ENCODE data around the gene INPP5A.

INPP5A gene

DNA sequence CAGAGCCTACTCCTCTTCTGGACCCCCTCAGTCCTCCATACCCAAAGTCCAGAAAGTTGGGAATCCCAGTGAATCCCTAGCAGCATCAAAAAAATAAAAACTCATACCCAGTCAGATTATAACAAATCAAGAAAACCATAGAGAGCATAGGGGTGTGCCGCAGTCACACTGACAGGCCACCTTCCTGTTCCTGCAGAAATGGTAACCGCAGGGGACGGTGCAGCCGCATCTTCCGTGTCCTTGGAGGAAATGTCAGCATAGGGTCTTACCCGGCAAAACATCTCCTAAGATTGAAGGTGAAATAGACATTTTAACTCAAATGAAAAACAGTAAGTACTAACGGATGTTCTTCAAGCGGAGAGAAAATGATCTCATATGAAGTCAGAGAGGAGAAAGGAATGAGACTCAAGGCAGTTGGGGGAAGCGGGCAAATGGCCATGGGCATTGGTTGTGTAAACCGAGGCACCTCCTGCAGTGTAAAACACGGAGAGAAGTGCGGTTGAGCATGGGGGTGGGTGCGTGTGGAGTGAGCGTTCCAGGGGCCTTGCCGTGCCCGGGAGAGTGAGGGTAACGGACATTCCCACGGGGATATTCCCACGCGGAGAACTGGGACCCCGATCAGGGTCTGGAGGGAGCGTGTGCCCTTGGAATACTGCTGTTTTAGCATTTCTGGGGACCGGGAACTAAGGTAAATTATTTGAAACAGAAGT is 137.6 kb downstream of the INPP5A start:
- no peak overlapping the region for H2BK5ac ChIP-seq (ENCODE audit: low read depth, low read length, poor library complexity)
- no CpG with 5 or more reads among the region's 23 CpGs for WGBS (ENCODE audit: extremely low coverage, insufficient coverage, insufficient read length)
- no peaks in the 10 kb centered on the region for H3K27me3 ChIP-seq (ENCODE audit: insufficient read depth, low read length)

GRCh38 chr10:132676193-132676891 is 138.8 kb downstream of the INPP5A start:
- no peak overlapping the region for H2BK120ac ChIP-seq (ENCODE audit: insufficient read depth, low read length, poor library complexity)
- H3K79me1 ChIP-seq (ENCODE audit: low read length): no peaks in the 10 kb centered on the region
- H3K27ac ChIP-seq (ENCODE audit: low read depth, low read length): no peak overlapping the region
- no peak overlapping the region for H3K9ac ChIP-seq (ENCODE audit: low read length)
- H3K36me3 ChIP-seq (ENCODE audit: control insufficient read depth in 1 of 2, insufficient read depth in 2 of 2, low read length in 2 of 2): no peaks in the 10 kb centered on the region
- peaks cover 17% of the 10 kb centered on the region for H3K9me3 ChIP-seq (ENCODE audit: insufficient read depth, low read depth, low read length)
- H3K14ac ChIP-seq (ENCODE audit: low read length): no peak overlapping the region
- H3K4ac ChIP-seq (ENCODE audit: low read depth, low read length): no peak overlapping the region
- H4K12ac ChIP-seq (ENCODE audit: low read depth, low read length): no peak overlapping the region
- DNase-seq: no peak
- H3K23ac ChIP-seq (ENCODE audit: low read length): no peak overlapping the region
- no peaks in the 10 kb centered on the region for H3K4me1 ChIP-seq (ENCODE audit: control insufficient read depth in 1 of 2, insufficient read depth in 2 of 2, low read length in 2 of 2)
- no peak overlapping the region for H4K91ac ChIP-seq (ENCODE audit: low read depth, low read length)
- H2AFZ ChIP-seq (ENCODE audit: insufficient read depth, low read length, poor library complexity): no peak overlapping the region
- H2AK5ac ChIP-seq (ENCODE audit: low read length): no peak overlapping the region
- H3K79me2 ChIP-seq (ENCODE audit: control insufficient read depth, insufficient read depth, low read length, poor library complexity): no peaks in the 10 kb centered on the region
- H3K18ac ChIP-seq (ENCODE audit: low read length): no peak overlapping the region
- no peak overlapping the region for H4K8ac ChIP-seq (ENCODE audit: low read depth, low read length)
- no peak overlapping the region for H3K4me3 ChIP-seq (ENCODE audit: low read depth, low read length)
- no peak overlapping the region for H2BK5ac ChIP-seq (ENCODE audit: low read depth, low read length, poor library complexity)
- no CpG with 5 or more reads among the region's 17 CpGs for WGBS (ENCODE audit: extremely low coverage, insufficient coverage, insufficient read length)
- H3K27me3 ChIP-seq (ENCODE audit: insufficient read depth, low read length): no peaks in the 10 kb centered on the region
- no peak overlapping the region for H3K4me2 ChIP-seq (ENCODE audit: low read length)
- H2BK12ac ChIP-seq (ENCODE audit: low read length): no peak overlapping the region

More for the DNA sequence above, 137.6 kb downstream of the INPP5A start:
- Histone ChIP-seq H3K27ac (ENCODE audit: low read depth, low read length) (no peak overlapping the region), H2BK12ac (ENCODE audit: low read length) (no peak overlapping the region), H3K4me3 (ENCODE audit: low read depth, low read length) (no peak overlapping the region), H3K36me3 (ENCODE audit: control insufficient read depth in 1 of 2, insufficient read depth in 2 of 2, low read length in 2 of 2) (no peaks in the 10 kb centered on the region), H4K8ac (ENCODE audit: low read depth, low read length) (no peak overlapping the region), H2AK5ac (ENCODE audit: low read length) (no peak overlapping the region), H3K18ac (ENCODE audit: low read length) (no peak overlapping the region), H3K9me3 (ENCODE audit: insufficient read depth, low read depth, low read length) (peaks cover 18% of the 10 kb centered on the region), H4K91ac (ENCODE audit: low read depth, low read length) (no peak overlapping the region), H3K4me1 (ENCODE audit: control insufficient read depth in 1 of 2, insufficient read depth in 2 of 2, low read length in 2 of 2) (no peaks in the 10 kb centered on the region), H3K79me2 (ENCODE audit: control insufficient read depth, insufficient read depth, low read length, poor library complexity) (no peaks in the 10 kb centered on the region), H3K14ac (ENCODE audit: low read length) (no peak overlapping the region), H3K23ac (ENCODE audit: low read length) (no peak overlapping the region), H3K79me1 (ENCODE audit: low read length) (no peaks in the 10 kb centered on the region), H3K4ac (ENCODE audit: low read depth, low read length) (no peak overlapping the region), H3K9ac (ENCODE audit: low read length) (no peak overlapping the region), H2BK120ac (ENCODE audit: insufficient read depth, low read length, poor library complexity) (no peak overlapping the region), H3K4me2 (ENCODE audit: low read length) (no peak overlapping the region), H2AFZ (ENCODE audit: insufficient read depth, low read length, poor library complexity) (no peak overlapping the region), H4K12ac (ENCODE audit: low read depth, low read length) (no peak overlapping the region)
- no peak for DNase-seq

DNA sequence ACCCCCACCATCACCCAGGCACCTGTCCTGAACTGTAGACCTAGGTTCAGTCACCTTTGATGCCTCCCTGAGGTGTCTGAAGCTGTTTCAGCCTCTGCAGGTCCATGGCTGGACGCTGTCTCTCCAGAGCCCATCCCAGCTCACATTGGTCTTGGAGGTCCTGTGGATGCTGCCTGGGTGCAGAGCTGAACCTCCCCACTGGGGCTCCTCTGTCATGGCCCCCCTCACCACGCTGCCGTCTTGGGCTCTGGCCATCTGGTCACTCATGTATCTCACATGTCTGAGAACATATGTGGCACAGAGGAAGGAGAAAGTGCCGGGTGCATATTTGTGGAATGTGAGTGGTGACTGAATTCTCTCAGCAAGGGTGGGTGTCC is 139.5 kb downstream of the INPP5A start:
- no peak overlapping the region for H3K18ac ChIP-seq (ENCODE audit: low read length)
- WGBS (ENCODE audit: extremely low coverage, insufficient coverage, insufficient read length): no CpG with 5 or more reads among the region's 4 CpGs
- no peaks in the 10 kb centered on the region for H3K27me3 ChIP-seq (ENCODE audit: insufficient read depth, low read length)
- H3K4ac ChIP-seq (ENCODE audit: low read depth, low read length): no peak overlapping the region
- H3K79me1 ChIP-seq (ENCODE audit: low read length): no peaks in the 10 kb centered on the region
- H4K91ac ChIP-seq (ENCODE audit: low read depth, low read length): no peak overlapping the region
- no peak overlapping the region for H4K12ac ChIP-seq (ENCODE audit: low read depth, low read length)
- no peaks in the 10 kb centered on the region for H3K4me1 ChIP-seq (ENCODE audit: control insufficient read depth in 1 of 2, insufficient read depth in 2 of 2, low read length in 2 of 2)
- H3K9ac ChIP-seq (ENCODE audit: low read length): no peak overlapping the region
- H2BK5ac ChIP-seq (ENCODE audit: low read depth, low read length, poor library complexity): no peak overlapping the region
- H2AFZ ChIP-seq (ENCODE audit: insufficient read depth, low read length, poor library complexity): no peak overlapping the region
- no peak overlapping the region for H2AK5ac ChIP-seq (ENCODE audit: low read length)
- H3K27ac ChIP-seq (ENCODE audit: low read depth, low read length): no peak overlapping the region
- no peaks in the 10 kb centered on the region for H3K36me3 ChIP-seq (ENCODE audit: control insufficient read depth in 1 of 2, insufficient read depth in 2 of 2, low read length in 2 of 2)
- H3K4me3 ChIP-seq (ENCODE audit: low read depth, low read length): no peak overlapping the region
- H3K14ac ChIP-seq (ENCODE audit: low read length): no peak overlapping the region
- H3K4me2 ChIP-seq (ENCODE audit: low read length): no peak overlapping the region
- H2BK120ac ChIP-seq (ENCODE audit: insufficient read depth, low read length, poor library complexity): no peak overlapping the region
- H3K23ac ChIP-seq (ENCODE audit: low read length): no peak overlapping the region
- no peak overlapping the region for H2BK12ac ChIP-seq (ENCODE audit: low read length)
- no peaks in the 10 kb centered on the region for H3K79me2 ChIP-seq (ENCODE audit: control insufficient read depth, insufficient read depth, low read length, poor library complexity)
- DNase-seq: no peak
- H3K9me3 ChIP-seq (ENCODE audit: insufficient read depth, low read depth, low read length): peaks cover 12% of the 10 kb centered on the region
- H4K8ac ChIP-seq (ENCODE audit: low read depth, low read length): no peak overlapping the region

DNA sequence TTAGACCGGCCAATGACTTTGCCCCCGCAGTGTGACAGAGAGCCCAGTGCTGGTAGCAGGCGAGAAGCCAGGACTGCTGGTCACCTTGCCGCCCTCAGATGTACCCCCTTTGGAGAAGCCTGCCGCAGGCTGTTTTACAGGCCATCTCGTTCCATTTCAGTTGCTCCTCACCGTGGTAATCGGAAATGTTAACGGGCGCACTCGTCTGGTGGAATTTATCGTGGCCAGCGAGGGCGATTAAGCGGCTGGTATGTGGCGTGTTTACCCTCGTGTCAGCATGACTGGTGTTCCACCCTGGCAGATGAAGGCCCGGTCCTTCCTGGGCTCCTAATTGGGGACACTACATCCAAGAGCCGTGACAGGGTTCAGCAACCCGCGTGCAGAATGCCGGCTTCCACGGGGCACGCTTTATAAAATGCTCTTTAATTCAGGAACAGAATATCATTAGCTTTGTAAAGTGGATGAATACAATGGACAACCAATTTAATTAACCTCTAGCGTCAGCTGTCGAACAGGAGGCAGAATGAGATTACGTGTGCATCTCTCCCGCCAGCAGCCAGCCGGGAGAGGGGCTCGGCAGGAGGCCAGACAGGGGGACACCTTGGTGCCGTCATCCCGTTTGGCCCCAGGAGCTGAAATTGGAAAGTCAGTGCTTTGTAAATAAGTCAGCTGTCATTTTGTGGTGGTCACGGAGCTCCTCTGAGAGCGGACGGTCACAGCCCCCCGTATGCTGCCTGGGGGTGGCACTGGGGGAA is 140.1 kb downstream of the INPP5A start:
- Histone ChIP-seq H2BK12ac (ENCODE audit: low read length) (no peak overlapping the region), H3K36me3 (ENCODE audit: control insufficient read depth in 1 of 2, insufficient read depth in 2 of 2, low read length in 2 of 2) (peaks cover 0 to 2% of the 10 kb centered on the region in 2 experiments), H3K27ac (ENCODE audit: low read depth, low read length) (no peak overlapping the region), H3K9me3 (ENCODE audit: insufficient read depth, low read depth, low read length) (peaks cover 12% of the 10 kb centered on the region), H3K4me2 (ENCODE audit: low read length) (no peak overlapping the region), H4K91ac (ENCODE audit: low read depth, low read length) (no peak overlapping the region), H3K9ac (ENCODE audit: low read length) (no peak overlapping the region), H2BK120ac (ENCODE audit: insufficient read depth, low read length, poor library complexity) (no peak overlapping the region), H2AFZ (ENCODE audit: insufficient read depth, low read length, poor library complexity) (no peak overlapping the region), H3K79me1 (ENCODE audit: low read length) (no peaks in the 10 kb centered on the region), H3K79me2 (ENCODE audit: control insufficient read depth, insufficient read depth, low read length, poor library complexity) (no peaks in the 10 kb centered on the region), H3K4ac (ENCODE audit: low read depth, low read length) (no peak overlapping the region), H2AK5ac (ENCODE audit: low read length) (no peak overlapping the region), H3K27me3 (ENCODE audit: insufficient read depth, low read length) (no peaks in the 10 kb centered on the region), H2BK5ac (ENCODE audit: low read depth, low read length, poor library complexity) (no peak overlapping the region), H3K4me3 (ENCODE audit: low read depth, low read length) (no peak overlapping the region), H4K8ac (ENCODE audit: low read depth, low read length) (no peak overlapping the region), H4K12ac (ENCODE audit: low read depth, low read length) (no peak overlapping the region), H3K14ac (ENCODE audit: low read length) (no peak overlapping the region), H3K18ac (ENCODE audit: low read length) (no peak overlapping the region), H3K23ac (ENCODE audit: low read length) (no peak overlapping the region), H3K4me1 (ENCODE audit: control insufficient read depth in 1 of 2, insufficient read depth in 2 of 2, low read length in 2 of 2) (no peaks in the 10 kb centered on the region)
- no CpG with 5 or more reads among the region's 36 CpGs for WGBS (ENCODE audit: extremely low coverage, insufficient coverage, insufficient read length)
- DNase-seq: no peak
